ENCODE measurements around the gene SLC13A5.

DNA sequence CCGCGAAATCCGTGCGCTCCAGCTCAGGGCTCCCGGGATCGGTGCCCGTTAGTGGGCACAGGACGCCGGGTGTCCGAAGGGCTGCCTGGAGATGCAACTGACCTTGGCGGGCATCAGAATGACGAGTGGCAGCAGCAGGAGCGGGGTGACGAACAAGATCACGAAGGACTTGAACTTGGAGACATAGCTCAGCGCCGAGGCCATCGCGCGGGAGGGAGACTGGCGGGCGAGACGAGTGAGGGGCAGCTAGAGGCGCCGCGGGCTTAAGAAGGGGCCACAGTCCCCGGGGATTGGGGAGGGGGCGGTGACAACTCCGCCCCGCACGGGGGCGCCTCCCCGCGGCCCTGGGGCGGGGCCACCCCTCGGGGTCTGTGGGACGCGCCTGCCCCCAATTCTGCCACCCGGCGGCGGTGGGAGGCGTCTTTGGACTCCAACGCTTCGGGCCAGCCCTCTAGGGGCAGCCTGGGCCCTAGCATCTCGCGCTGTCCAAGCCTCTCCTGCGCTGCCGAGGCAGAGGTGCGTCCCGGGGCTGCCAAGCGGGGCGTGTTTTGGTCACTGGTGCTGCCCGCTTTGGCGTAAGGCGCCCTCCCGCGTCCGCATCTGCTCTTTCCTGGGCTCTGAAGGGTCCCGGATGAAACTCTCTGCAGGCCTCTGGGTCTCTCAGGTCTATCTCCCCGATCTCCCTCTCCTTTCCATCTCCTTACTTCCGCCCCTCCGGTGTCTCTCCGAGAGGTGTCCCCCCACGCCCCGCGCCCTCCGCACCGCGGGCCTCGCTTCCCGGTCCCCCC is at the start of gene SLC13A5:
- no peak for TF ChIP-seq POLR2A (IDR thresholded peaks at IDR 0.05; ENCODE audit: low read length)
- TF ChIP-seq GATA1 (IDR thresholded peaks at IDR 0.05; ENCODE audit: low read depth, low read length) = no peak

All from erythroblast (primary cell).